ENCODE data around the gene ARID5B.

DNA sequence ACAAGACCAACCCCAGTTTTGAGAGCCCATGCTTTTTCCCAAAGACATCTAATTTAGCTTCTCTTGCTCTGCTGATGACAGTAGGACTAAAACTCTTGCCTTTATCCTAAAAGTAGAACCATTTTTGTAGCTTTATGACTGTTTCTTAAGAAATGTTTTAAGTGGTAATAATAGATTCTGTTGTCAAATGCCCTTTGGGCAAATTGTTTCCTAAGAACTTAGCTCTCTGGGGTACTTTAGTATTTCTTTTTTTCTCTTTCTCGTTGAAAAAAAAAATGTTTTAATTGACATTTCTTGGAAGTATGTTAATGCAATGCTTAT lies 157.4 kb downstream of the ARID5B start:
- TF ChIP-seq, protein P1, sequence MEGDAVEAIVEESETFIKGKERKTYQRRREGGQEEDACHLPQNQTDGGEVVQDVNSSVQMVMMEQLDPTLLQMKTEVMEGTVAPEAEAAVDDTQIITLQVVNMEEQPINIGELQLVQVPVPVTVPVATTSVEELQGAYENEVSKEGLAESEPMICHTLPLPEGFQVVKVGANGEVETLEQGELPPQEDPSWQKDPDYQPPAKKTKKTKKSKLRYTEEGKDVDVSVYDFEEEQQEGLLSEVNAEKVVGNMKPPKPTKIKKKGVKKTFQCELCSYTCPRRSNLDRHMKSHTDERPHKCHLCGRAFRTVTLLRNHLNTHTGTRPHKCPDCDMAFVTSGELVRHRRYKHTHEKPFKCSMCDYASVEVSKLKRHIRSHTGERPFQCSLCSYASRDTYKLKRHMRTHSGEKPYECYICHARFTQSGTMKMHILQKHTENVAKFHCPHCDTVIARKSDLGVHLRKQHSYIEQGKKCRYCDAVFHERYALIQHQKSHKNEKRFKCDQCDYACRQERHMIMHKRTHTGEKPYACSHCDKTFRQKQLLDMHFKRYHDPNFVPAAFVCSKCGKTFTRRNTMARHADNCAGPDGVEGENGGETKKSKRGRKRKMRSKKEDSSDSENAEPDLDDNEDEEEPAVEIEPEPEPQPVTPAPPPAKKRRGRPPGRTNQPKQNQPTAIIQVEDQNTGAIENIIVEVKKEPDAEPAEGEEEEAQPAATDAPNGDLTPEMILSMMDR (IDR thresholded peaks at IDR 0.05), result no peak
- no peak for TF ChIP-seq ZFX (IDR thresholded peaks at IDR 0.05; ENCODE audit: borderline replicate concordance)
